Measurements from ENCODE around the gene SLC9A5.

Gene SLC9A5

GRCh38 chr16:67246756-67247191 lies 2.0 kb upstream of the SLC9A5 start:
- TF ChIP-seq, protein P1, sequence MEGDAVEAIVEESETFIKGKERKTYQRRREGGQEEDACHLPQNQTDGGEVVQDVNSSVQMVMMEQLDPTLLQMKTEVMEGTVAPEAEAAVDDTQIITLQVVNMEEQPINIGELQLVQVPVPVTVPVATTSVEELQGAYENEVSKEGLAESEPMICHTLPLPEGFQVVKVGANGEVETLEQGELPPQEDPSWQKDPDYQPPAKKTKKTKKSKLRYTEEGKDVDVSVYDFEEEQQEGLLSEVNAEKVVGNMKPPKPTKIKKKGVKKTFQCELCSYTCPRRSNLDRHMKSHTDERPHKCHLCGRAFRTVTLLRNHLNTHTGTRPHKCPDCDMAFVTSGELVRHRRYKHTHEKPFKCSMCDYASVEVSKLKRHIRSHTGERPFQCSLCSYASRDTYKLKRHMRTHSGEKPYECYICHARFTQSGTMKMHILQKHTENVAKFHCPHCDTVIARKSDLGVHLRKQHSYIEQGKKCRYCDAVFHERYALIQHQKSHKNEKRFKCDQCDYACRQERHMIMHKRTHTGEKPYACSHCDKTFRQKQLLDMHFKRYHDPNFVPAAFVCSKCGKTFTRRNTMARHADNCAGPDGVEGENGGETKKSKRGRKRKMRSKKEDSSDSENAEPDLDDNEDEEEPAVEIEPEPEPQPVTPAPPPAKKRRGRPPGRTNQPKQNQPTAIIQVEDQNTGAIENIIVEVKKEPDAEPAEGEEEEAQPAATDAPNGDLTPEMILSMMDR (IDR thresholded peaks at IDR 0.05; ENCODE audit: low read depth, low read length, missing control alignments) = no peak
- no peak for DNase-seq (ENCODE audit: extremely low read depth, low read depth)
- H3K4me3 ChIP-seq (replicated peaks; ENCODE audit: low read depth, low read length) = peak overlapping the region; percentile 72

DNA sequence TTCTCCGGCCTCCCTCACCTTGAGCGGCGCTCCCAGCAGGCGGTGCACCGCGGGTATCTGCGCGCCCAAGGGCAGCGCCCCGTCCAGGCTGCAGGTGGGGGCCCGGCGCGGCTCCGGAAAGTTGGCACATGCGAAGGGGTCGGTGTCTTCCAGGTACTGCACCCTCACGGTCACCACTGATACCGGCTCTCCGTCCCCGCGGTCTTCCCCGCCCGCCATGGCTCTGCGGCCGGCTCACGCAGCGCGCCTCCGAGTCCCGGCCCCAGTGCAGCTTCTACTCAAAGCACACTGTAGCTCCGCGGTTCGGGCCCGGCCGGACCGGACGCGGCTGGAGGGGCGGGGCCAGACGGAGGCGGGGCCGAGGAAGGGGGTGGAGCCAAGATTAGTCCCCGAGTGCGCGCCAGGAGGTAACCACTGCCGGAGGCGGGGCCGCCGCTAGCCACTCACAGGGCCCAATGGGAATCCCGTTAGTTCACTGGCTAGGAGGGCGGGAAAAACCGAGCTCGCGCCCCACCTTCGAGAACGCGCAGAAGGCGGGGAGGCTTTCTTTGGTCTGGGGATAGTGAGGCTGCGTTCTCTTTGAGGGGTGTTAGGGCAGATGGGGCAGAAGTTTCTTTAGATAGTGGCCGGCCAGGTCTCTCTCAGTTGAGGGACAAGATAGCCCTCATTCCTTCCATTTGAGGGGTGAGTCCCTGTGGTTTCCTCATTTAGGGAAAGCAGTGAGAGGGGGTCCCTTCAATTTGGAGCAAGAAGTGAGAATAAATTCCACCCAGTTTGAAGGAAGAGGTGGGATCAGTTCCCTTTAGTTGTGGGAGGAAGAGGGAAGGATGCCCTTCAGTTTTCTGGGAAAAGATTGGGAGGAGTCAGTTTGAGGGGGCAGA lies 1.3 kb upstream of the SLC9A5 start, which contains the start of gene FHOD1:
FHOD1 (minus strand) TSS at position 290 of the 881 bp plus-strand sequence; CDS start at position 219, 71 bp downstream.
- DNase-seq (ENCODE audit: extremely low read depth, low read depth) = peak; percentile 77
- peak within 1 kb of the TSS; percentile 72 for H3K4me3 ChIP-seq (replicated peaks; ENCODE audit: low read depth, low read length)
- TF ChIP-seq, protein P1 (IDR thresholded peaks at IDR 0.05; ENCODE audit: low read depth, low read length, missing control alignments) = no peak

GRCh38 chr16:67248073-67248400 lies 742 bp upstream of the SLC9A5 start:
- DNase-seq (ENCODE audit: extremely low read depth, low read depth) = no peak

GRCh38 chr16:67249178-67250044 lies 632 bp downstream of the SLC9A5 start:
- TF ChIP-seq, protein P1 (IDR thresholded peaks at IDR 0.05; ENCODE audit: low read depth, low read length, missing control alignments) = no peak
- peak overlapping the region; percentile 72 for H3K4me3 ChIP-seq (replicated peaks; ENCODE audit: low read depth, low read length)

More at GRCh38 chr16:67248073-67248400, 742 bp upstream of the SLC9A5 start:
- H3K4me3 ChIP-seq (replicated peaks; ENCODE audit: low read depth, low read length) = peak overlapping the region; percentile 72
- TF ChIP-seq, protein P1 (IDR thresholded peaks at IDR 0.05; ENCODE audit: low read depth, low read length, missing control alignments) = no peak

DNA sequence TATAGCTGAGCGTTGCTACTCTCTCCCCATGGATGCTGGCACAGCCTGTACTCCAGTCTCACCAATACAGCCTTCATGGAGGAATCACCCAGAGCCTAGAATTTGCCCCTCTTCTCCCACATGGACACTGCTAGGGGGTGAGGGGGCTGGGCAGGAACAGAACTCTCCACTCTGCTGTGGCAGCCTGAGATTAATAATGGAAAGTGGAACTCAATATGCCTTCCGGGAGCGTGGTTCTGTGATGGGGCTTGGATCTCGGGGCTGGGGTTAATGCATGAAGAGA lies 1.2 kb downstream of the SLC9A5 start:
- TF ChIP-seq, protein P1 (IDR thresholded peaks at IDR 0.05; ENCODE audit: low read depth, low read length, missing control alignments) = no peak
- H3K4me3 ChIP-seq (replicated peaks; ENCODE audit: low read depth, low read length) = peak overlapping the region; percentile 72; the same call in 1 of the 2 replicates
- DNase-seq (ENCODE audit: extremely low read depth, low read depth) = no peak

More at GRCh38 chr16:67249178-67250044, 632 bp downstream of the SLC9A5 start:
- DNase-seq (ENCODE audit: extremely low read depth, low read depth) = no peak

DNA sequence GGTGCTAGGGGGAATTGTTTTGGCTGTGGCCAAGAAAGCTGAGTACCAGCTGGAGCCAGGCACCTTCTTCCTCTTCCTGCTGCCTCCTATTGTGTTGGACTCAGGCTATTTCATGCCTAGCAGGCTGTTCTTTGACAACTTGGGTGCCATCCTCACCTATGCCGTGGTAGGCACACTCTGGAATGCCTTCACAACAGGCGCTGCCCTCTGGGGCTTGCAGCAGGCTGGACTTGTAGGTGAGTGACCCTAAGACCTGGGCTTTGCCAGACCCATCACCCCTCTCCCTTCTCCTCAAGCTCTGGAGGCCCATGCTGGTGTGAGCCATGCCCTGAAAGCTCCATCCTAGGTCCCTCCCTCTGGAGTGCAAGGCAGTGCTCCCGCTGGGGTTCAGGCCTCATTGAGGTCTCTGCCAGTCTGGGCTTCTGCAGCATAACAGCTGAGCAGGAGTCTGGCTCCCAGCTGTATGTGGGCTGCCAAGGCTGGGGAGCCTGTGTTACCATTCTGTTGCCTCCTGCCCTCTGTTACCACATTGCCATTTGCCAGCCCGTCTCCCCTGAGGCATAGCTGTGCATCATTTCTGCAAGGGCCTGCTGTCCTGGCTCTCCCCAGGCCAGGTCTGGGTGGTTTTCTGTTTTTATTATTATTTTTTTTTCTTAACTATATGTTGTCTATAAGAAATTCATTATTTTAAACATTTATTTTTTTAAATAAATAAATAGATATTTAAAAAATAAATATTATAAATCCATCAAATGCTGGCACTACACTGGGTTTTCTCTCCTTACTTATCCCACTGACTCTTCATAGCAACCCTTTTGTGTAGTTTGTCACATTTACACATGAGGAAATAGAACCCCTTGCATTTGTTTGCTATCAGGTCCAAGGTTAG lies 4.1 kb downstream of the SLC9A5 start:
- no peak for DNase-seq (ENCODE audit: extremely low read depth, low read depth)
- H3K4me3 ChIP-seq (replicated peaks; ENCODE audit: low read depth, low read length) = no peak overlapping the region
- TF ChIP-seq, protein P1 (IDR thresholded peaks at IDR 0.05; ENCODE audit: low read depth, low read length, missing control alignments) = no peak

All from HFF-Myc (cell line).